CD14-positive monocyte (primary cell): Measurements from ENCODE around the gene HIPK3. TPM values are rescaled to one million over a fixed set of nuclear protein-coding genes. Genes with fewer than 3 reads are reported as not detected.

Experiments used
- DNase-seq, 3 donors: peaks; one replicate each; pipeline ENCODE4 v3.0.0-alpha.2; 2011 to 2022
- H2AFZ ChIP-seq: 2 replicates; pipeline ENCODE4 v1.6.0; 2012; ENCODE audit warnings: mild to moderate bottlenecking, low read depth, low read length, inconsistent platforms; ENCODE audit not compliant: insufficient read depth, poor library complexity, severe bottlenecking
- H3K27ac ChIP-seq, 2 donors: 1 replicate in 1 of 2; 2 replicates in 1 of 2; pipeline ENCODE4 v1.5.1; 2012 to 2013; ENCODE audit warnings: low read length in 2 of 2, control low read depth in 1 of 2, inconsistent platforms in 1 of 2, low read depth in 1 of 2, mild to moderate bottlenecking in 1 of 2
- H3K27me3 ChIP-seq, 2 donors: one replicate each; pipeline versions ENCODE4 v1.6.0 to v1.6.1; 2011 to 2013; ENCODE audit warnings: low read length in 2 of 2; ENCODE audit not compliant: control insufficient read depth in 2 of 2, insufficient read depth in 2 of 2
- H3K36me3 ChIP-seq, 2 donors: replicated peaks in 1 of 2; 1 replicate in 1 of 2; 2 replicates in 1 of 2; pipeline versions ENCODE4 v1.5.1 to v1.6.1; 2012 to 2013; ENCODE audit warnings: low read length in 2 of 2, control low read depth in 1 of 2, inconsistent platforms in 1 of 2, mild to moderate bottlenecking in 1 of 2; ENCODE audit not compliant: insufficient read depth in 2 of 2, control insufficient read depth in 1 of 2
- H3K4me1 ChIP-seq, 2 donors: 1 replicate in 1 of 2; 2 replicates in 1 of 2; pipeline versions ENCODE4 v1.5.1 to v1.6.1; 2012 to 2013; ENCODE audit warnings: low read length in 2 of 2, control low read depth in 1 of 2, inconsistent platforms in 1 of 2, mild to moderate bottlenecking in 1 of 2, moderate library complexity in 1 of 2; ENCODE audit not compliant: insufficient read depth in 2 of 2, control insufficient read depth in 1 of 2
- H3K4me2 ChIP-seq: replicated peaks from 2 replicates; pipeline ENCODE3; 2012; ENCODE audit warnings: low read length, moderate library complexity, mild to moderate bottlenecking; ENCODE audit not compliant: poor library complexity, severe bottlenecking; ENCODE audit errors: extremely low read depth
- H3K4me3 ChIP-seq, 3 experiments: fragments of 200-600 bp in 1 of 3; sonication (generic) in 1 of 3; replicated peaks in 1 of 3; 1 replicate in 2 of 3; 2 replicates in 1 of 3; pipeline ENCODE4 v1.5.1; 2011 to 2013; ENCODE audit warnings: low read length in 3 of 3, mild to moderate bottlenecking in 3 of 3, control low read depth in 2 of 3, low read depth in 2 of 3, inconsistent platforms in 1 of 3, moderate library complexity in 1 of 3
- H3K79me2 ChIP-seq: 2 replicates; pipeline ENCODE4 v1.6.0; 2012; ENCODE audit warnings: mild to moderate bottlenecking, control low read depth, inconsistent platforms, low read length, moderate library complexity; ENCODE audit not compliant: insufficient read depth
- H3K9ac ChIP-seq: 2 replicates; pipeline ENCODE4 v1.6.0; 2017; ENCODE audit warnings: low read length, mild to moderate bottlenecking; ENCODE audit not compliant: insufficient read depth, poor library complexity, severe bottlenecking
- H3K9me3 ChIP-seq, 2 donors: replicated peaks in 1 of 2; 1 replicate in 1 of 2; 2 replicates in 1 of 2; pipeline versions ENCODE4 v1.5.1 to v1.6.1; 2012 to 2013; ENCODE audit warnings: low read length in 2 of 2, control low read depth in 1 of 2; ENCODE audit not compliant: control insufficient read depth in 1 of 2, insufficient read depth in 1 of 2
- H4K20me1 ChIP-seq: 2 replicates; pipeline ENCODE4 v1.6.0; 2012; ENCODE audit warnings: mild to moderate bottlenecking, low read length, control low read depth, moderate library complexity; ENCODE audit not compliant: insufficient read depth
- H3K27ac Mint-ChIP-seq, 7 donors: one replicate each; pipeline ENCODE4 v1.8.0; 2020; ENCODE audit warnings: mild to moderate bottlenecking in 7 of 7, mixed read lengths in 7 of 7, moderate library complexity in 6 of 7, inconsistent platforms in 2 of 7
- H3K27me3 Mint-ChIP-seq, 3 donors: one replicate each; pipeline ENCODE4 v1.8.0; 2021 to 2022; ENCODE audit warnings: low read depth in 3 of 3, mild to moderate bottlenecking in 3 of 3, mixed read lengths in 3 of 3, moderate library complexity in 3 of 3, inconsistent platforms in 1 of 3
- H3K36me3 Mint-ChIP-seq, 2 donors: one replicate each; pipeline ENCODE4 v1.8.0; 2020; ENCODE audit warnings: mixed read lengths in 2 of 2, inconsistent platforms in 1 of 2, mild to moderate bottlenecking in 1 of 2
- H3K4me1 Mint-ChIP-seq: one replicate; pipeline ENCODE4 v1.8.0; 2020; ENCODE audit warnings: mild to moderate bottlenecking, mixed read lengths
- H3K4me3 Mint-ChIP-seq, 2 donors: one replicate each; pipeline ENCODE4 v1.8.0; 2020; ENCODE audit warnings: mild to moderate bottlenecking in 2 of 2, mixed read lengths in 2 of 2, moderate library complexity in 1 of 2
- H3K9me3 Mint-ChIP-seq, 7 donors: one replicate each; pipeline ENCODE4 v1.8.0; 2020 to 2022; ENCODE audit warnings: mixed read lengths in 7 of 7, mild to moderate bottlenecking in 6 of 7, moderate library complexity in 6 of 7, inconsistent platforms in 2 of 7
- WGBS: methylation state at CpG from one replicate; pipeline ENCODE4 v1.1.5; 2013; ENCODE audit warnings: missing lambda C conversion rate; ENCODE audit not compliant: insufficient coverage; 5-methylcytosine and 5-hydroxymethylcytosine counted together
- intact Hi-C, 2 donors: fragments of 100-400 bp; cut with micrococcal nuclease; formaldehyde crosslinking; loops; one replicate each; pipeline versions ENCODE4 v1.15.0 to v1.15.1; 2023
- polyA plus RNA-seq, 3 donors: library from polyadenylated mRNA; depleted of rRNA in 1 of 3; unstranded in 2 of 3; stranded (reverse) in 1 of 3; fragments of 300-500 nt in 2 of 3; fragments of >200 nt in 1 of 3; fragmentation: Illumina TruSeq in 2 of 3; gene quantifications; 1 replicate in 2 of 3; 2 replicates in 1 of 3; pipeline ENCODE4 v1.2.3, GENCODE V29; 2012 to 2021
- TF ChIP-seq, protein P1 (sequence below): fragments of 200-600 bp; IDR thresholded peaks from one replicate; pipeline ENCODE4 v1.8.0; 2022; ENCODE audit warnings: antibody characterized with exemption, mild to moderate bottlenecking

Gene HIPK3
- polyA plus RNA-seq, 3 donors, result 62.0 to 68.6 (median 63.5) TPM

DNA sequence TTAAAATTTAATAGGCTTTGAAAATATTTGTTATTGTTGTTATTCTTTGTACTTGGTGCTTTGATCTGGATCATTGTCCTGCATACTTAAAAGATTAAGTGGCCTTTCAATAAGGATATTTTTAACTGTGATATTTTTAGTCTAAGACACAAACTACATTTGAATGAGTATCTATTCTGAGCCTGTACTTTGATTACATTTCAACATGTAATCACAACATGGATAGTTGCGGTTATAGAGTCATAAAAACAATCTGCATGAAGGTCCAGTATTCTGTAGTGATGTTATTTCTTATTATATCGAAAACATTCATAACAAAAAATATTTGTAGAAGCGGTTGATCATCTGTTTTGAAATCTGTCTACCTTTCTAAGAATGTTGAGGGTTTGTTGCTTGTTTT lies 58.6 kb downstream of the HIPK3 start:
- H3K4me1 ChIP-seq, result peaks cover 14 to 23% of the 10 kb centered on the region in 2 donors
- peaks cover 12% of the 10 kb centered on the region for H3K4me1 Mint-ChIP-seq

DNA sequence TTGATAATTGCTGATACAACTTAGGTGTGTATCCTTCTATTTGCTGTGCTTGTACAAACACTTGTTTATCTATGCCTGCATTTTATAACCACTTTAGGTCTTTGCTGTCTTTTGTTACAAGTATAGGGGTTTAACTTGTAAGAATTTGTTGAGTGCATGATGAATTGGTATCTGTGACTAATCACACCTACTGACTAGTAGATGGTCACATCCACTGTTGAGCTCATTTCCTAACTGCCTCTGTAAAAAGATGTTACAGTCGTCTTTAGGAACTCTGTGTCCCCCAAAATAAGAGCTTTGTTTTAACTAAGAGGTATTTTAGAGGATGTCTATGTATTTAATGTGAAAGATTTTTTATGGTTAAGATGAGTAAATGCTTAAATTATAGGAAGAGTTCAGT lies 60.5 kb downstream of the HIPK3 start:
- Mint-ChIP-seq H3K4me3 (no peak overlapping the region), H3K27ac (peak overlapping the region in 2 of 7 donors; percentile 19 to 72), H3K27me3 (no peaks in the 10 kb centered on the region), H3K4me1 (peaks cover 5% of the 10 kb centered on the region), H3K9me3 (no peaks in the 10 kb centered on the region), H3K36me3 (peaks cover 5 to 20% of the 10 kb centered on the region in 2 donors)
- Histone ChIP-seq H3K36me3 (peaks cover 0 to 23% of the 10 kb centered on the region in 2 donors), H3K9me3 (no peaks in the 10 kb centered on the region), H3K27me3 (no peaks in the 10 kb centered on the region), H3K4me1 (peaks cover 21 to 32% of the 10 kb centered on the region in 2 donors), H4K20me1 (peaks cover 100% of the 10 kb centered on the region), H3K4me2 (no peak overlapping the region), H3K9ac (no peak overlapping the region), H3K79me2 (peaks cover 100% of the 10 kb centered on the region), H3K27ac (peak overlapping the region in 1 of 2 donors; percentile 39), H3K4me3 (no peak overlapping the region), H2AFZ (no peak overlapping the region)
- TF ChIP-seq, protein P1, sequence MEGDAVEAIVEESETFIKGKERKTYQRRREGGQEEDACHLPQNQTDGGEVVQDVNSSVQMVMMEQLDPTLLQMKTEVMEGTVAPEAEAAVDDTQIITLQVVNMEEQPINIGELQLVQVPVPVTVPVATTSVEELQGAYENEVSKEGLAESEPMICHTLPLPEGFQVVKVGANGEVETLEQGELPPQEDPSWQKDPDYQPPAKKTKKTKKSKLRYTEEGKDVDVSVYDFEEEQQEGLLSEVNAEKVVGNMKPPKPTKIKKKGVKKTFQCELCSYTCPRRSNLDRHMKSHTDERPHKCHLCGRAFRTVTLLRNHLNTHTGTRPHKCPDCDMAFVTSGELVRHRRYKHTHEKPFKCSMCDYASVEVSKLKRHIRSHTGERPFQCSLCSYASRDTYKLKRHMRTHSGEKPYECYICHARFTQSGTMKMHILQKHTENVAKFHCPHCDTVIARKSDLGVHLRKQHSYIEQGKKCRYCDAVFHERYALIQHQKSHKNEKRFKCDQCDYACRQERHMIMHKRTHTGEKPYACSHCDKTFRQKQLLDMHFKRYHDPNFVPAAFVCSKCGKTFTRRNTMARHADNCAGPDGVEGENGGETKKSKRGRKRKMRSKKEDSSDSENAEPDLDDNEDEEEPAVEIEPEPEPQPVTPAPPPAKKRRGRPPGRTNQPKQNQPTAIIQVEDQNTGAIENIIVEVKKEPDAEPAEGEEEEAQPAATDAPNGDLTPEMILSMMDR, result no peak
- no peak for DNase-seq
- intact Hi-C loops, result no loop called here
- no CpG with 5 or more reads among the region's 1 CpG for WGBS

More for the DNA sequence above, 58.6 kb downstream of the HIPK3 start:
- Histone ChIP-seq H3K4me3 (no peak overlapping the region), H3K36me3 (peaks cover 0 to 37% of the 10 kb centered on the region in 2 donors), H3K79me2 (peaks cover 100% of the 10 kb centered on the region), H4K20me1 (peaks cover 100% of the 10 kb centered on the region), H3K9me3 (no peaks in the 10 kb centered on the region), H3K9ac (no peak overlapping the region), H3K4me2 (no peak overlapping the region), H2AFZ (no peak overlapping the region), H3K27ac (peak overlapping the region in 1 of 2 donors; percentile 23), H3K27me3 (no peaks in the 10 kb centered on the region)
- TF ChIP-seq, protein P1, result no peak
- no peak overlapping the region for H3K27ac Mint-ChIP-seq
- H3K27me3 Mint-ChIP-seq, result no peaks in the 10 kb centered on the region
- WGBS, result no CpG with 5 or more reads among the region's 3 CpGs
- no peak overlapping the region for H3K4me3 Mint-ChIP-seq
- intact Hi-C loops, result no loop called here
- H3K9me3 Mint-ChIP-seq, result no peaks in the 10 kb centered on the region
- H3K36me3 Mint-ChIP-seq, result peaks cover 5 to 23% of the 10 kb centered on the region in 2 donors
- no peak for DNase-seq
